ENCODE data around the gene KCNQ5.

Gene KCNQ5

GRCh38 chr6:73074175-73074574 lies 452.3 kb downstream of the KCNQ5 start:
- H4K12ac ChIP-seq (ENCODE audit: low read depth, low read length) = no peak overlapping the region
- H3K14ac ChIP-seq (ENCODE audit: low read length) = no peak overlapping the region
- no peak overlapping the region for H4K91ac ChIP-seq (ENCODE audit: low read depth, low read length)
- H3K4me2 ChIP-seq (ENCODE audit: low read length) = no peak overlapping the region
- no peak overlapping the region for H2AK5ac ChIP-seq (ENCODE audit: low read length)
- H4K8ac ChIP-seq (ENCODE audit: low read depth, low read length) = no peak overlapping the region
- no peaks in the 10 kb centered on the region for H3K4me1 ChIP-seq (ENCODE audit: control insufficient read depth in 1 of 2, insufficient read depth in 2 of 2, low read length in 2 of 2)
- no peak overlapping the region for H3K18ac ChIP-seq (ENCODE audit: low read length)
- no peaks in the 10 kb centered on the region for H3K79me1 ChIP-seq (ENCODE audit: low read length)
- H3K27me3 ChIP-seq (ENCODE audit: insufficient read depth, low read length) = no peaks in the 10 kb centered on the region
- no peak overlapping the region for H2AFZ ChIP-seq (ENCODE audit: insufficient read depth, low read length, poor library complexity)
- no peak overlapping the region for H2BK12ac ChIP-seq (ENCODE audit: low read length)
- no peak for DNase-seq
- no peak overlapping the region for H3K23ac ChIP-seq (ENCODE audit: low read length)
- no peak overlapping the region for H3K4ac ChIP-seq (ENCODE audit: low read depth, low read length)
- H3K27ac ChIP-seq (ENCODE audit: low read depth, low read length) = no peak overlapping the region
- no CpG with 5 or more reads among the region's 1 CpG for WGBS (ENCODE audit: extremely low coverage, insufficient coverage, insufficient read length)
- H3K9ac ChIP-seq (ENCODE audit: low read length) = no peak overlapping the region
- peaks cover 0 to 3% of the 10 kb centered on the region in 2 experiments for H3K36me3 ChIP-seq (ENCODE audit: control insufficient read depth in 1 of 2, insufficient read depth in 2 of 2, low read length in 2 of 2)
- no peak overlapping the region for H3K4me3 ChIP-seq (ENCODE audit: low read depth, low read length)
- H2BK120ac ChIP-seq (ENCODE audit: insufficient read depth, low read length, poor library complexity) = no peak overlapping the region
- H2BK5ac ChIP-seq (ENCODE audit: low read depth, low read length, poor library complexity) = no peak overlapping the region
- H3K79me2 ChIP-seq (ENCODE audit: control insufficient read depth, insufficient read depth, low read length, poor library complexity) = no peaks in the 10 kb centered on the region
- H3K9me3 ChIP-seq (ENCODE audit: insufficient read depth, low read depth, low read length) = no peaks in the 10 kb centered on the region

GRCh38 chr6:73076211-73076954 lies 454.5 kb downstream of the KCNQ5 start:
- Histone ChIP-seq H2AFZ (ENCODE audit: insufficient read depth, low read length, poor library complexity) (no peak overlapping the region), H3K9me3 (ENCODE audit: insufficient read depth, low read depth, low read length) (no peaks in the 10 kb centered on the region), H4K12ac (ENCODE audit: low read depth, low read length) (no peak overlapping the region), H4K91ac (ENCODE audit: low read depth, low read length) (no peak overlapping the region), H3K23ac (ENCODE audit: low read length) (no peak overlapping the region), H3K4me1 (ENCODE audit: control insufficient read depth in 1 of 2, insufficient read depth in 2 of 2, low read length in 2 of 2) (no peaks in the 10 kb centered on the region), H3K27ac (ENCODE audit: low read depth, low read length) (no peak overlapping the region), H2AK5ac (ENCODE audit: low read length) (no peak overlapping the region), H3K14ac (ENCODE audit: low read length) (no peak overlapping the region), H3K18ac (ENCODE audit: low read length) (no peak overlapping the region), H2BK120ac (ENCODE audit: insufficient read depth, low read length, poor library complexity) (no peak overlapping the region), H3K79me2 (ENCODE audit: control insufficient read depth, insufficient read depth, low read length, poor library complexity) (no peaks in the 10 kb centered on the region), H3K79me1 (ENCODE audit: low read length) (no peaks in the 10 kb centered on the region), H3K36me3 (ENCODE audit: control insufficient read depth in 1 of 2, insufficient read depth in 2 of 2, low read length in 2 of 2) (peaks cover 0 to 3% of the 10 kb centered on the region in 2 experiments), H3K4ac (ENCODE audit: low read depth, low read length) (no peak overlapping the region), H3K27me3 (ENCODE audit: insufficient read depth, low read length) (no peaks in the 10 kb centered on the region), H2BK5ac (ENCODE audit: low read depth, low read length, poor library complexity) (no peak overlapping the region), H3K4me3 (ENCODE audit: low read depth, low read length) (no peak overlapping the region), H3K4me2 (ENCODE audit: low read length) (no peak overlapping the region), H3K9ac (ENCODE audit: low read length) (no peak overlapping the region), H4K8ac (ENCODE audit: low read depth, low read length) (no peak overlapping the region), H2BK12ac (ENCODE audit: low read length) (no peak overlapping the region)
- DNase-seq = no peak

GRCh38 chr6:73078333-73078862 lies 456.5 kb downstream of the KCNQ5 start:
- WGBS (ENCODE audit: extremely low coverage, insufficient coverage, insufficient read length) = no CpG with 5 or more reads among the region's 1 CpG
- Histone ChIP-seq H3K79me2 (ENCODE audit: control insufficient read depth, insufficient read depth, low read length, poor library complexity) (no peaks in the 10 kb centered on the region), H3K27ac (ENCODE audit: low read depth, low read length) (no peak overlapping the region), H3K18ac (ENCODE audit: low read length) (no peak overlapping the region), H2BK12ac (ENCODE audit: low read length) (no peak overlapping the region), H3K27me3 (ENCODE audit: insufficient read depth, low read length) (no peaks in the 10 kb centered on the region), H3K9me3 (ENCODE audit: insufficient read depth, low read depth, low read length) (no peaks in the 10 kb centered on the region), H4K12ac (ENCODE audit: low read depth, low read length) (no peak overlapping the region), H3K4me1 (ENCODE audit: control insufficient read depth in 1 of 2, insufficient read depth in 2 of 2, low read length in 2 of 2) (no peaks in the 10 kb centered on the region), H3K4ac (ENCODE audit: low read depth, low read length) (no peak overlapping the region), H4K8ac (ENCODE audit: low read depth, low read length) (no peak overlapping the region), H3K23ac (ENCODE audit: low read length) (no peak overlapping the region), H4K91ac (ENCODE audit: low read depth, low read length) (no peak overlapping the region), H2BK120ac (ENCODE audit: insufficient read depth, low read length, poor library complexity) (no peak overlapping the region), H3K79me1 (ENCODE audit: low read length) (no peaks in the 10 kb centered on the region), H3K14ac (ENCODE audit: low read length) (no peak overlapping the region), H3K9ac (ENCODE audit: low read length) (no peak overlapping the region), H3K36me3 (ENCODE audit: control insufficient read depth in 1 of 2, insufficient read depth in 2 of 2, low read length in 2 of 2) (peaks cover 0 to 3% of the 10 kb centered on the region in 2 experiments), H2AFZ (ENCODE audit: insufficient read depth, low read length, poor library complexity) (no peak overlapping the region), H2BK5ac (ENCODE audit: low read depth, low read length, poor library complexity) (no peak overlapping the region), H2AK5ac (ENCODE audit: low read length) (no peak overlapping the region), H3K4me2 (ENCODE audit: low read length) (no peak overlapping the region), H3K4me3 (ENCODE audit: low read depth, low read length) (no peak overlapping the region)
- no peak for DNase-seq

- Histone ChIP-seq H2BK120ac (ENCODE audit: insufficient read depth, low read length, poor library complexity) (no peak overlapping the region), H2BK12ac (ENCODE audit: low read length) (no peak overlapping the region), H3K79me2 (ENCODE audit: control insufficient read depth, insufficient read depth, low read length, poor library complexity) (no peaks in the 10 kb centered on the region), H2BK5ac (ENCODE audit: low read depth, low read length, poor library complexity) (no peak overlapping the region), H3K4me1 (ENCODE audit: control insufficient read depth in 1 of 2, insufficient read depth in 2 of 2, low read length in 2 of 2) (no peaks in the 10 kb centered on the region), H3K4me3 (ENCODE audit: low read depth, low read length) (no peak overlapping the region), H3K14ac (ENCODE audit: low read length) (no peak overlapping the region), H4K12ac (ENCODE audit: low read depth, low read length) (no peak overlapping the region), H3K18ac (ENCODE audit: low read length) (no peak overlapping the region), H4K8ac (ENCODE audit: low read depth, low read length) (no peak overlapping the region), H3K23ac (ENCODE audit: low read length) (no peak overlapping the region), H2AK5ac (ENCODE audit: low read length) (no peak overlapping the region), H3K4ac (ENCODE audit: low read depth, low read length) (no peak overlapping the region), H3K36me3 (ENCODE audit: control insufficient read depth in 1 of 2, insufficient read depth in 2 of 2, low read length in 2 of 2) (peaks cover 0 to 3% of the 10 kb centered on the region in 2 experiments), H3K27ac (ENCODE audit: low read depth, low read length) (no peak overlapping the region), H3K9me3 (ENCODE audit: insufficient read depth, low read depth, low read length) (no peaks in the 10 kb centered on the region), H4K91ac (ENCODE audit: low read depth, low read length) (no peak overlapping the region), H2AFZ (ENCODE audit: insufficient read depth, low read length, poor library complexity) (no peak overlapping the region), H3K9ac (ENCODE audit: low read length) (no peak overlapping the region), H3K4me2 (ENCODE audit: low read length) (no peak overlapping the region), H3K79me1 (ENCODE audit: low read length) (no peaks in the 10 kb centered on the region), H3K27me3 (ENCODE audit: insufficient read depth, low read length) (no peaks in the 10 kb centered on the region)
- DNase-seq = no peak
- no CpG with 5 or more reads among the region's 5 CpGs for WGBS (ENCODE audit: extremely low coverage, insufficient coverage, insufficient read length)
Measured at GRCh38 chr6:73078908-73079610, 457.2 kb downstream of the KCNQ5 start.
